HG02571 (cell line): ENCODE results near the gene TOR4A.

ENCODE experiments used
- ATAC-seq: cut with Tn5 transposase; IDR thresholded peaks from one replicate; pipeline ENCODE4 v1.9.1; 2021; ENCODE audit warnings: mild to moderate bottlenecking, moderate library complexity; ENCODE audit not compliant: unreplicated experiment

TOR4A gene

GRCh38 chr9:137304383-137305059 is 27.0 kb downstream of the TOR4A start:
- no peak for ATAC-seq

GRCh38 chr9:137305060-137305797 is 27.7 kb downstream of the TOR4A start:
- no peak for ATAC-seq

DNA sequence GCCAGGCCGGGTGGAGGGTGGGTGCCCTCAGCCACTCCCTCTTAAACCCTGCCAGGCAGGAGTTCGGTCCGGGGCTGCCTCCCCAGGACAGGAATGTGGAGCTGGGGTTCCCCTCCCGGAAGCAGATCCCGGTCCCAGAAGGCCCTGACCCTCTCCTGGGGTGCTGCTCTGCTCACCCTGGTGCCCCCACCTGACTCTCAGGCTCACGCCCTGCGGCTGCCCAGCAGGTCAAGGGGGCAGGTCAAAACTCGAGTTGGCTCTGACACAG is 28.2 kb downstream of the TOR4A start:
- ATAC-seq, result no peak

DNA sequence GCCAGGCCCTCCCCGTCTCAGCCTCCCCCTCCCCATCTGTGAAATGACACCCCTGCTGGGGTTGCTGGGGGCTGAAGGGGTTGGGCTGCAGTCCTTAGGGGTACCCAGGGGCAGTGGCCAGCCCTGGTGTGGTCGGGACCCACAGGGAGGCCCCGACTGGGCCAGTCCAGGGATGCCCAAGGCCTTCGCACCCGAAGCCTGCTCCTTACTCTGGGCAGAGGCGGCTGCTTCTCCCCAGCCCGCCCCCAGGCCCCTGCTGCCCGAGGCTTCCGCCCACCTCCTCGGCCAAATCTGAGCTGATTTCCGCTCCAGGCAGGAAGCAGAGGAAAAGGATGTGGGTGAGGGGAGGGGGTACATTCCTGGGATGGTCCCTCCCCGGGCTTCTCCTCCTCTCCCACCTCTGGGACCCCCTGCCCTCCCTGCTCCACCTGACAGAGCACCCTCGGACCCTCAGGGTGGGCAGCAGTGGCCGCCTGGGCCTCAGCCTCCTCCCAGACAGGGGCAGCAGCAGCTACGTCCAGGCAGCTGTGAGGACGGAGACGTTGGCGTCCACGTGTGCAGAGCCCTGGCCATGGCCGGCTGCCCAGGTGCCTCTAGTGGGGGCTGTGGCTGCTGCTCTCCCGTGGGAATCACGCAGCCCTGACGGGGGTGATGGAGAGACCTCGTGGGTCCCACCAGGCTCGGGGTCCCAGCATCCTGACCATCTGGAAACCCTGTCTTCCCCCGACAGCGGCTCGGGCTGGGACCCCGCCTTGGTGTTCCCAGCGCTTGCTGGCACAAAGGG is 28.7 kb downstream of the TOR4A start:
- ATAC-seq, result no peak

DNA sequence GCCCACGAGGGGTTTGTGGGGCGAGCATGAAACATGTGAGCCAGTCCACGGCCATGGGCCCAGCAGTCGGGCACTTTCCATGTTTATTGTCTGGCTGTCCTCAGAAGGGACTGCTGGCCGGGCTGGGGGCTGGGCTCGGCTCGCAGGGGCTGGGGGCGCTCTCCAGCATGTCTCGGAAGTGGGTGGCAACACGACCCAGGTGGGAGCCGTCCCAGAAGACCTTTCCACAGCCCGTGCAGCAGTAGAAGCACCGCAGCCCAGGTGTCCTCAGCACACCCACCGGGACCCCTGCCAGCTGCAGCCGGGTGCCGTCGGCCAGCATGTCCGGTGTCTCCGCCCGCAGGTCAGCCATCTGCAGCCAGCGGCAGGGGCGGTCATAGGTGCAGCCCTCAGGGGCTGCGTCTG is 29.3 kb downstream of the TOR4A start:
- no peak for ATAC-seq

DNA sequence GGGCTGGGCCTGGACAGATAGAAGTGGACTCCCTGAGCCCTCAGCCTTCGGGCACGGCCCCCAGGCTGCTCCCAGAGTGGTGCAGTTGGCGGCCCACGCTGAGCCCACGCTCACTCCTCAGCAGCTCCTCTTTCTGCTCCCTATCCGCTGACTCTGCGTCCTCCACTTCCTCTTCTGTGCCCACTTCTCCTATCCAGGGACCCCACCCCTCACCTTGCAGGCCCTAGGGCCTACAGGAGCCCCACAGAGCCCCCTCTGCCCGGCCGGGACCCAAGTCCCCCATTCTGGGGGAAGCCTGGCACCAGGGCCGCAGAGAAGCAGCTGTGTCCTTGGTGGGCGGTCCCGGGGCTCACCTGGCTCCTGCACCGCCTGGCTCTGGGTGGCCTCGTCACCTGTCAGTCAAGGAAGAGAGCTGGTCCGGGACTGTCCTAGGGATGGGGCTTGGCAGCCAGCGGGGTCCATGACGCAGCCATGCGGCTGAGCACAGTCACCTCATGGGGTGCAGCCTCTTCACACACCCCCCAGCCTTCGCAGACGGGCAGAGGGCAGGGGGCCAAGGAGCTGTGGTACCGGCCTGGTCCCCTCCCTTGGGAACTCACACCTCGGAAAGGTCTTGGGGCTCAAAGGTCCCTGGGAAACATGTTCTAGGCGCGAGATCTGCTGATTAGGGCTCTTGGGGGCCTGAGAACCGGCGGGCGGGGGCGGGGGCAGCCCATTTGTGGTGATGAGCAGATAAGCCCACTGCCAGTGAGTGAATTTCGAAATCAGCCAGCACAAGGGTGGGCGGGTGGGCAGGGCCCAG is 29.9 kb downstream of the TOR4A start:
- no peak for ATAC-seq

- ATAC-seq, result no peak
Observed at GRCh38 chr9:137308057-137308619, 30.6 kb downstream of the TOR4A start.

DNA sequence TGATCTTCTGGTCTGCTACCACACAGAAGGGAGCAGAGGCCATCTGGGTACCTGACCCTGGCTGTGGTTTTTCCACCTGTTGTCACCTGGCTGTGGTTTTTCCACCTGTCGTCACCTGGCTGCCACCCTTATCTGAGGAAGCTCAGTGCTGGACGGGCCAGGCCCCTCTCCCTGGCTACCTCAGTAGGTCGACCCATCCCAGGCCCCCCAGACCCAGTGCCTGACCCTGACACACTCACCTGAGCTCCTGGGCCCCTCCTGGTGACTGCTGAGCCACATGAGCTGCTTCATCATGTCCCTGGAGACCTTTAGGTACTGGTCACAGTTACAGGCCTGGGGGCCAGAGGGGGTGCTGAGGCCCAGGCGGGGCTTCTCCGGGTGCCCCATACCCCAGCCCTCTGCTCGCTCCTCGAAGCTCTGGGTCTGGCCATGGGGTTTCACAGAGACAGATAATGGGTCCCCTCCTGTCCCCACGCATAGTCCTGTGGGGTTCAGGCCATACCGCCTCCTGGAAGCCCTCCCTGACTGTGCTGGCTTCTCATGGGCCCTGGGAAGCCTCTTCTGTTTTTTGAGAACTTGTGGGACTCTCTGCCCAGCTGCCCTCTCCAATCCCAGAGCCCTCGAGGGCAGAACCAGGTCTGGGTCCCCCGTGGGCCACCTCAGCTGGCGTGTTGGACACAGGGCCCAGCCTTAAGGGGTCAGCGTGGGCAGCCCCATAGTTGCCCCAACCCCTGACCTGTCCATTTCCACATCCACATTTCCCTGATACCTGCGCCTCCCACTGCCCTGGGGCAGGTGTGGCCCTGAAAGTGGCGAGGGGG is 32.1 kb downstream of the TOR4A start:
- ATAC-seq, result no peak

DNA sequence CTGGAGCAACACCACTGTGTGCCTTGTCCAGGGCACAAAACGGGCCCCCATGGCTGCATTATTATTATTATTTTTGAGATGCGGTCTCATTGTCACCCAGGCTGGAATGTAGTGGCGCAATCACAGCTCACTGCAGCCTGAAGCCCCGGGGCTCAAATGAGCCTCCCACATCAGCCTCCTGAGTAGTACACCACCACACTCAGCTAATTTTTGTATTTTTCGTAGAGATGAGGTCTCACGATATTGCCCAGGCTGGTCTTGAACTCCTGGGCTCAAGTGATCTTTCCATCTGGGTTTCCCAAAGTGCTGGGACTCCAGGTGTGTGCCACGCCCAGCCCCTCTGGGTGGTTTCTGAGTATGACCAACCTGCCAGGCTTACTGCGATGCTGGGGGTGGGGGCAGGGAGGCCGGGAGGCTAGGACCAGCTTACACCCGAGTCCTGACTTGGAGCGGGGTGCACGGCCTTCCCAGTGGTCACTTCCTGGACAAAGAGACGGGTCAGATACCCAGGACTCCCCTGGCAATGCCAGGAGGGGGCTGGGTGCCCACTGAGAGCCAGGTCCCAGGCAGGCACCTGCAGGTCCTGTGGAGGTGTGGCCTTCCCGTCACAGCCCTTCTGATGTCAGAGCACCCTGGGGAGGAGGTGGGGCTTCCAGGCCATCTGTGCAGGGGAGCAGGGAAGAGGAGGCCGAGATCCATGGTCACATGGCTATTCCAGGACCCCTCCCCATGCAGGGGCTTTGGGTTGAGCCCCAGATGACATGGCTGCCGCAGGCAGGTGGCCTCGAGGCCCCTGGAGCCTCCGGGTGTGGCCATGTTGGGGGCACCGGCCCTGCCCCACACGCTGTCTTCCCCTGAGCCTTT is 32.9 kb downstream of the TOR4A start:
- ATAC-seq, result no peak

GRCh38 chr9:137311171-137311985 is 33.9 kb downstream of the TOR4A start:
- ATAC-seq, result no peak

GRCh38 chr9:137311986-137312851 is 34.7 kb downstream of the TOR4A start:
- ATAC-seq, result no peak

DNA sequence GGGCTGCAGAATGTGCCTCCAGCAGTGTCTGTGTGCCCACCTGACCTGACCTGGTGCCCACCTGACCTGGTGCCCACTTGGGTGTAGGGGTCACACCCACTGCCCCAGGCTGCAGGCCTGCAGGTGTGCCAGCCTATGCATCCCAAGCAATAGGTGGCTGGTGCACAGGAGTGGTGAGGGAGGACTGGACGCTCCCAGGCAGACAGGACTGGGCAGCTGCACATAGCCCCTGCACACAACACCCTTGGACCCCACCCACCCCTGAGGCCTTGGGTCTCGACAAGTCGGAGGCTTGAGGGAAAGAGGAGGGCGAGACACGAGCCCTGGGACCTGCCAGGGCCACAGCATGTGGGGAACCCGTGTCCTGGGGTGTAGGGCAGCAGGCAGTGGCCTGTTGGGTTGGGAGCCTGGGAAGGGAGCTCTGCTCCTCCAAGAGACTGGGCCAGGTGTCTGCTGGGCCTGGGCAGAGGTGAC is 35.4 kb downstream of the TOR4A start:
- no peak for ATAC-seq

GRCh38 chr9:137313326-137313936 is 35.9 kb downstream of the TOR4A start:
- ATAC-seq, result no peak

GRCh38 chr9:137313956-137314560 is 36.5 kb downstream of the TOR4A start:
- ATAC-seq, result no peak

DNA sequence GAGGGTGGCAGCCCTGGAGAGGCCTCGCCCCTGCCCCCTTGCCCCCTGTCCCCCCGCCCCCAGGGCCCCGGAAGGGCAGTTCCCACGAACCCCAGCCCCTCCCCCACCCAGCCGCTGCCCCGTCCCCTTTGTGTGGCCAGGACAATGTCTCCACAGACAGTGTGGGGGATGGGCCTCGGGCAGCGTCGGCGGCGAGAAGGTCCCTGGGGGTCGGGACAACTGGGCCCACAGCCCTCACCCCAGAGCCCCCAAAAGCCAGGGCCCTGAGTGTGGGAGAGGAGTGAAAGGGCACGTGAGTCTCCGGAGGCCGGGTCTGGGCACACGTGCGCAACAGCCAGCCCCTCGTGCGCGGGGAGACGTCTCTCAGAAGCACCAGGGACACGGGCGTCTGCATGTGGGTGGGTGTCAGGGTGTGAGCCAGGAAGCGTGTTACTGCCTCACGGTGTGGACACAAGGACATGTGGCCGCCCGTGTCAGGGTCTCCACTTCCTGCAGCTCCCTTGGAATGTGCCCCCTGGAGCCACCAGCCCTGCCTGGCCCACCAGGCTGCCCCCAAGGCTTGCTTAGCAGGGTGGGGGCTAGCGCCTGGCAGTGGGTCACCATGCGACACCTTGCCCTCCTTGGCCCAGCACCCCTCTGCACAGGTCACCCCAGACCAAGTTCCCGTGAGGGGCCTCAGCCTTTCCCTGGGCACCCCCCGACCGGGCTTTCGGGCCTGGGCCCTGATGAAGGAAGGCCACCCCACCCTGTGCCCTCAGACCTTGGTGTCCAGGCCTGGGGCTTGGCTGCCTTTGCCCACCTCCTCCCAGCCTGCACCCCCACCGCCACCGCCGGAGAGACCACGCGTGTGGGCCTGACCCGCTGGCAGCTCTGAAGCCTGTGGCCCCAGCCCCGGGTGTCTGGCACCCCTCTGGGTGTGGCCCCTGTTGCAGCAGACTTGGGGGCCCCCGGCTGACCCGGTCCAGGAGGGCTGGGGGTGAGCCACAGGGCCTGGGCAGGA is 37.3 kb downstream of the TOR4A start:
- ATAC-seq, result no peak
